ENCODE results near the gene PCDHGB6. TPM values are rescaled to one million over a fixed set of nuclear protein-coding genes. Genes with fewer than 3 reads are reported as not detected.

PCDHGB6 gene
- total and polyA plus RNA-seq, 4 donors, result 1.1 to 11.6 (median 4.1) TPM

DNA sequence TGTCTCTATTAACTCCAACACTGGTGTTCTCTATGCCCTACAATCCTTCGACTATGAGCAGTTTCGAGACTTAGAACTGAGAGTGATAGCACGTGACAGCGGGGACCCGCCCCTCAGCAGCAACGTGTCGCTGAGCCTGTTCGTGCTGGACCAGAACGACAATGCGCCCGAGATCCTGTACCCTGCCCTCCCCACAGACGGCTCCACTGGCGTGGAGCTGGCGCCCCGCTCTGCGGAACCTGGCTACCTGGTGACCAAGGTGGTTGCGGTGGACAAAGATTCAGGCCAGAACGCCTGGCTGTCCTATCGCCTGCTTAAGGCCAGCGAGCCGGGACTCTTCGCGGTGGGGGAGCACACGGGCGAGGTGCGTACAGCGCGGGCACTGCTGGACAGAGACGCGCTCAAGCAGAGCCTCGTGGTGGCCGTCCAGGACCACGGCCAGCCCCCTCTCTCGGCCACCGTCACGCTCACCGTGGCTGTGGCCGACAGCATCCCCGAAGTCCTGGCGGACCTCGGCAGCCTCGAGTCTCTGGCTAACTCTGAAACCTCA lies 15.0 kb downstream of the PCDHGB6 start:
- 20 to 27% methylated on average over 40 to 42 of the region's 42 CpGs for WGBS, 2 donors
- DNase-seq, result no peak

DNA sequence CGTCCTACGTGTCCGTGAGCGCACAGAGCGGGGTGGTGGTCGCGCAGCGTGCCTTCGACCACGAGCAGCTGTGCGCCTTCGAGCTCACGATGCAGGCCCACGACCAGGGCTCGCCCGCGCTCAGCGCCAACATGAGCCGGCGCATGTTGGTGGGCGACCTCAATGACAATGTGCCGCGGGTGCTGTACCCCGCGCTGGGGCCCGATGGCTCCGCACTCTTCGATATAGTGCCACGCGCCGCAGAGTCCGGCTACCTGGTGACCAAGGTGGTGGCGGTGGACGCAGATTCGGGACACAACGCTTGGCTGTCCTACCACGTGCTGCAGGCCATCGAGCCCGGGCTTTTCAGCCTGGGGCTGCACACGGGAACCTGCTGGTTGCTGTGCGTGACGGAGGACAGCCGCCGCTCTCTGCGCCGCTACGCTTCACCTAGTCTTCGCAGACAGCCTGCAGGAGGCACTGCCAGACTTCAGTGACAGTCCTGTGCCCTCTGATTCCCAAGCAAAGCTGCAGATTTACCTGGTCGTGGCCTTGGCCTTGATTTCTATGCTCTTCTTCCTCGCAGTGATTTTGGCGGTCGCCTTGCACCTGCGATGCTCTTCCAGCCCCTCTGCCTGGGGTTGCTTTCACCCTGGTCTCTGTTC lies 20.1 kb downstream of the PCDHGB6 start:
- H3K4me1 ChIP-seq (ENCODE audit: control insufficient read depth in 5 of 5, insufficient read depth in 5 of 5, low read length in 5 of 5), result peaks cover 0 to 5% (median 0%) of the 10 kb centered on the region in 5 donors
- H3K9ac ChIP-seq (ENCODE audit: insufficient read depth in 1 of 2, low read length in 2 of 2), result no peak overlapping the region
- no peak overlapping the region for H3K4me3 ChIP-seq
- 49 to 53% methylated on average over 53 of the region's 53 CpGs for WGBS, 2 donors
- TF ChIP-seq, protein P1, sequence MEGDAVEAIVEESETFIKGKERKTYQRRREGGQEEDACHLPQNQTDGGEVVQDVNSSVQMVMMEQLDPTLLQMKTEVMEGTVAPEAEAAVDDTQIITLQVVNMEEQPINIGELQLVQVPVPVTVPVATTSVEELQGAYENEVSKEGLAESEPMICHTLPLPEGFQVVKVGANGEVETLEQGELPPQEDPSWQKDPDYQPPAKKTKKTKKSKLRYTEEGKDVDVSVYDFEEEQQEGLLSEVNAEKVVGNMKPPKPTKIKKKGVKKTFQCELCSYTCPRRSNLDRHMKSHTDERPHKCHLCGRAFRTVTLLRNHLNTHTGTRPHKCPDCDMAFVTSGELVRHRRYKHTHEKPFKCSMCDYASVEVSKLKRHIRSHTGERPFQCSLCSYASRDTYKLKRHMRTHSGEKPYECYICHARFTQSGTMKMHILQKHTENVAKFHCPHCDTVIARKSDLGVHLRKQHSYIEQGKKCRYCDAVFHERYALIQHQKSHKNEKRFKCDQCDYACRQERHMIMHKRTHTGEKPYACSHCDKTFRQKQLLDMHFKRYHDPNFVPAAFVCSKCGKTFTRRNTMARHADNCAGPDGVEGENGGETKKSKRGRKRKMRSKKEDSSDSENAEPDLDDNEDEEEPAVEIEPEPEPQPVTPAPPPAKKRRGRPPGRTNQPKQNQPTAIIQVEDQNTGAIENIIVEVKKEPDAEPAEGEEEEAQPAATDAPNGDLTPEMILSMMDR (IDR thresholded peaks at IDR 0.05; ENCODE audit: control extremely low read depth, extremely low read depth), result no peak
- DNase-seq (no peak), ATAC-seq (ENCODE audit: insufficient read depth, low FRiP score) (no peak)
- H3K9me3 ChIP-seq (ENCODE audit: control insufficient read depth in 4 of 4, insufficient read depth in 3 of 4, low read length in 3 of 4), result peaks cover 3 to 56% (median 29%) of the 10 kb centered on the region in 4 donors
- no peaks in the 10 kb centered on the region for H3K27me3 ChIP-seq (ENCODE audit: control insufficient read depth in 3 of 3, insufficient read depth in 3 of 3, low read length in 2 of 3)
- no peak overlapping the region for H3K27ac ChIP-seq (ENCODE audit: low read depth in 1 of 2, low read length in 1 of 2)
- peaks cover 0 to 37% (median under 1%) of the 10 kb centered on the region in 4 donors for H3K36me3 ChIP-seq (ENCODE audit: control insufficient read depth in 4 of 4, insufficient read depth in 4 of 4, low read length in 4 of 4)

More for the DNA sequence above, 15.0 kb downstream of the PCDHGB6 start:
- no peak for ATAC-seq (ENCODE audit: insufficient read depth, low FRiP score)
- H3K4me1 ChIP-seq (ENCODE audit: control insufficient read depth in 5 of 5, insufficient read depth in 5 of 5, low read length in 5 of 5), result peaks cover 0 to 3% (median 0%) of the 10 kb centered on the region in 5 donors
- peaks cover 0 to 50% (median under 1%) of the 10 kb centered on the region in 4 donors for H3K36me3 ChIP-seq (ENCODE audit: control insufficient read depth in 4 of 4, insufficient read depth in 4 of 4, low read length in 4 of 4)
- H3K27ac ChIP-seq (ENCODE audit: low read depth in 1 of 2, low read length in 1 of 2), result no peak overlapping the region
- TF ChIP-seq, protein P1 (IDR thresholded peaks at IDR 0.05; ENCODE audit: control extremely low read depth, extremely low read depth), result no peak
- H3K27me3 ChIP-seq (ENCODE audit: control insufficient read depth in 3 of 3, insufficient read depth in 3 of 3, low read length in 2 of 3), result peaks cover 0 to 4% (median 0%) of the 10 kb centered on the region in 3 donors
- H3K9me3 ChIP-seq (ENCODE audit: control insufficient read depth in 4 of 4, insufficient read depth in 3 of 4, low read length in 3 of 4), result peaks cover 5 to 59% (median 44%) of the 10 kb centered on the region in 4 donors
- no peak overlapping the region for H3K4me3 ChIP-seq
- no peak overlapping the region for H3K9ac ChIP-seq (ENCODE audit: insufficient read depth in 1 of 2, low read length in 2 of 2)

DNA sequence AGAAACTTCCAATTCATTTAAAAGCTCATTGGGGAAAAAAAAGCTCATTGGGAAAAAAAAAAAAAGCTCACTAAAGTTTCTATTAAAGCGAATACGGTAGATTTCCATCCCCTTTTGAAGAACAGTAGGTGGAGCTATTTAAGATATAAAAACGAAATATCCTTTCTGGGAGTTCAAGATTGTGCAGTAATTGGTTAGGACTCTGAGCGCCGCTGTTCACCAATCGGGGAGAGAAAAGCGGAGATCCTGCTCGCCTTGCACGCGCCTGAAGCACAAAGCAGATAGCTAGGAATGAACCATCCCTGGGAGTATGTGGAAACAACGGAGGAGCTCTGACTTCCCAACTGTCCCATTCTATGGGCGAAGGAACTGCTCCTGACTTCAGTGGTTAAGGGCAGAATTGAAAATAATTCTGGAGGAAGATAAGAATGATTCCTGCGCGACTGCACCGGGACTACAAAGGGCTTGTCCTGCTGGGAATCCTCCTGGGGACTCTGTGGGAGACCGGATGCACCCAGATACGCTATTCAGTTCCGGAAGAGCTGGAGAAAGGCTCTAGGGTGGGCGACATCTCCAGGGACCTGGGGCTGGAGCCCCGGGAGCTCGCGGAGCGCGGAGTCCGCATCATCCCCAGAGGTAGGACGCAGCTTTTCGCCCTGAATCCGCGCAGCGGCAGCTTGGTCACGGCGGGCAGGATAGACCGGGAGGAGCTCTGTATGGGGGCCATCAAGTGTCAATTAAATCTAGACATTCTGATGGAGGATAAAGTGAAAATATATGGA lies 22.7 kb downstream of the PCDHGB6 start, which contains the start of gene PCDHGA12:
Gene PCDHGA12 (plus strand): TSS at position 176 of the 782 bp plus-strand sequence. CDS start 253 bp downstream, at position 429.
- DNase-seq (peak; percentile 53 to 67 (median 64)), ATAC-seq (ENCODE audit: insufficient read depth, low FRiP score) (no peak)
- Histone ChIP-seq H3K36me3 (ENCODE audit: control insufficient read depth in 4 of 4, insufficient read depth in 4 of 4, low read length in 4 of 4) (peaks cover 0 to 36% (median 0%) of the 10 kb centered on the region in 4 donors), H3K9me3 (ENCODE audit: control insufficient read depth in 4 of 4, insufficient read depth in 3 of 4, low read length in 3 of 4) (peaks cover 0 to 58% (median 26%) of the 10 kb centered on the region in 4 donors), H3K9ac (ENCODE audit: insufficient read depth in 1 of 2, low read length in 2 of 2) (no peak within 1 kb of the TSS), H3K4me3 (no peak within 1 kb of the TSS), H3K4me1 (ENCODE audit: control insufficient read depth in 5 of 5, insufficient read depth in 5 of 5, low read length in 5 of 5) (peaks cover 0 to 5% (median 0%) of the 10 kb centered on the region in 5 donors), H3K27me3 (ENCODE audit: control insufficient read depth in 3 of 3, insufficient read depth in 3 of 3, low read length in 2 of 3) (no peaks in the 10 kb centered on the region), H3K27ac (ENCODE audit: low read depth in 1 of 2, low read length in 1 of 2) (no peak within 1 kb of the TSS)
- 11 to 13% methylated on average over 33 of the region's 33 CpGs for WGBS, 2 donors
- TF ChIP-seq, protein P1 (IDR thresholded peaks at IDR 0.05; ENCODE audit: control extremely low read depth, extremely low read depth), result peak; percentile 29
